ENCODE results near the gene TMBIM4. TPM values are rescaled to one million over a fixed set of nuclear protein-coding genes. Genes with fewer than 3 reads are reported as not detected.

TMBIM4 gene
- total RNA-seq, 1 experiment from 2014 or later, result 51.1 TPM

DNA sequence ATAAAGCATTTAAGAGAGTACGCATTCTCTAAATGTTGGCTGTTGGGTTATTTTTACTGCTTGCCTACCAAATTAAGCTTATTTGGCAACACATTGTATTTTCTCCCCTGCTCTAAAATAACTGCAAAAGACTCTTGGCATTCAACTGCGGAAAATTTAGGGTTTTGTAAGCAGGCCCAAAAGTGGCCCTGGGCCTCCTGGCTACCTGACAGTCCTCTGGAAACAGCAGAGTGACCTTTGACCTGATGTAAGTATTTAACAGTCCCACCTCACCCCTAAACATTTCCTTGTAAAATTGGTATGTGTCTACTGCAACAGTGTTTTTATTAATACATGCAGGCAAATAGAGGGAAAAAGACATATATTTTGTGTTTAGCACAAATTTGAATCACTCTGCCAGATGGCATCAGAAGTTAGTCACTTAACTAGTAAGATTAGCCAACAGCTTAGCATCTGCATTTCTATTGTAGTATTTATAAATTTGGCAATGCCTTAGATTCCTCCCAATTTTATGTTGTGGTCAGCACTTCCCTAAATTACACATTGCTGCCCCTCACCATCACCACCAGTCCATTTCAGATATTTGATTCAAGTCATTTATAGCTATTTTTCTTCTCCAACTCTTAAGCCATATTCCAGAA lies 50.4 kb downstream of the TMBIM4 start:
- TF ChIP-seq POLR2AphosphoS5 (IDR thresholded peaks at IDR 0.05; ENCODE audit: low read depth, low read length), result 0 out of 2 replicates have a peak, but pooled peaks have one; percentile 9
- TF ChIP-seq, protein P1, sequence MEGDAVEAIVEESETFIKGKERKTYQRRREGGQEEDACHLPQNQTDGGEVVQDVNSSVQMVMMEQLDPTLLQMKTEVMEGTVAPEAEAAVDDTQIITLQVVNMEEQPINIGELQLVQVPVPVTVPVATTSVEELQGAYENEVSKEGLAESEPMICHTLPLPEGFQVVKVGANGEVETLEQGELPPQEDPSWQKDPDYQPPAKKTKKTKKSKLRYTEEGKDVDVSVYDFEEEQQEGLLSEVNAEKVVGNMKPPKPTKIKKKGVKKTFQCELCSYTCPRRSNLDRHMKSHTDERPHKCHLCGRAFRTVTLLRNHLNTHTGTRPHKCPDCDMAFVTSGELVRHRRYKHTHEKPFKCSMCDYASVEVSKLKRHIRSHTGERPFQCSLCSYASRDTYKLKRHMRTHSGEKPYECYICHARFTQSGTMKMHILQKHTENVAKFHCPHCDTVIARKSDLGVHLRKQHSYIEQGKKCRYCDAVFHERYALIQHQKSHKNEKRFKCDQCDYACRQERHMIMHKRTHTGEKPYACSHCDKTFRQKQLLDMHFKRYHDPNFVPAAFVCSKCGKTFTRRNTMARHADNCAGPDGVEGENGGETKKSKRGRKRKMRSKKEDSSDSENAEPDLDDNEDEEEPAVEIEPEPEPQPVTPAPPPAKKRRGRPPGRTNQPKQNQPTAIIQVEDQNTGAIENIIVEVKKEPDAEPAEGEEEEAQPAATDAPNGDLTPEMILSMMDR (IDR thresholded peaks at IDR 0.05 in 2 of 3, conservative IDR thresholded peaks at IDR 0.05 in 1 of 3; ENCODE audit: borderline replicate concordance in 1 of 3, insufficient read depth in 1 of 3, low read depth in 2 of 3, low read length in 2 of 3), result no peak
- TF ChIP-seq, protein P2, sequence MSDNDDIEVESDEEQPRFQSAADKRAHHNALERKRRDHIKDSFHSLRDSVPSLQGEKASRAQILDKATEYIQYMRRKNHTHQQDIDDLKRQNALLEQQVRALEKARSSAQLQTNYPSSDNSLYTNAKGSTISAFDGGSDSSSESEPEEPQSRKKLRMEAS (IDR thresholded peaks at IDR 0.05), result no peak
- H3K79me2 ChIP-seq (ENCODE audit: insufficient read depth, low read length), result peaks cover 3% of the 10 kb centered on the region; the same call in 1 of the 2 replicates
- H3K27ac ChIP-seq (ENCODE audit: low read depth, low read length), result no peak overlapping the region
- H3K4me3 ChIP-seq (replicated peaks in 1 of 2; ENCODE audit: low read depth in 1 of 2, low read length in 2 of 2), result no peak overlapping the region
- peaks cover 16 to 23% of the 10 kb centered on the region in 2 experiments for H3K36me3 ChIP-seq (ENCODE audit: control insufficient read depth in 1 of 2, insufficient read depth in 2 of 2, low read length in 2 of 2)
- RAD21 ChIA-PET (ENCODE audit: low non-redundant PET in 1 of 2, low total read pairs in 2 of 2, uncharacterized antibody in 2 of 2, unreplicated experiment in 2 of 2), result no interaction called here
- intact Hi-C loops (cut with micrococcal nuclease), result no loop called here
- H3K9ac ChIP-seq (ENCODE audit: low read length), result no peak overlapping the region
- no TSS peak for BruUV-seq (replicated peaks)
- no peak overlapping the region for H3K4me2 ChIP-seq (ENCODE audit: low read length)
- no peak for DNase-seq (ENCODE audit: low read depth, low spot score)
- no peaks in the 10 kb centered on the region for H3K4me1 ChIP-seq (ENCODE audit: control insufficient read depth in 1 of 2, insufficient read depth in 2 of 2, low read length in 2 of 2)
- no peaks in the 10 kb centered on the region for H3K27me3 ChIP-seq (ENCODE audit: insufficient read depth, low read length)
- H4K20me1 ChIP-seq (ENCODE audit: insufficient read depth), result 0 out of 2 replicates have a peak, but pooled peaks cover 4% of the 10 kb centered on the region
- H2AFZ ChIP-seq (ENCODE audit: low read depth, low read length, poor library complexity, severe bottlenecking), result no peak overlapping the region
- no peaks in the 10 kb centered on the region for H3K9me3 ChIP-seq (ENCODE audit: control insufficient read depth in 1 of 2, insufficient read depth in 1 of 2, low read depth in 1 of 2, low read length in 2 of 2)
- H3K9me2 ChIP-seq (ENCODE audit: insufficient read depth), result no peaks in the 10 kb centered on the region
- no peak for ATAC-seq
- CTCF ChIA-PET, result no interaction called here
- POLR2A ChIA-PET, result interaction anchor here (3.5 kb wide), 1 partner anchor 11 kb away, joined by 13 read pairs; the partner anchor contains the start of gene LLPH

DNA sequence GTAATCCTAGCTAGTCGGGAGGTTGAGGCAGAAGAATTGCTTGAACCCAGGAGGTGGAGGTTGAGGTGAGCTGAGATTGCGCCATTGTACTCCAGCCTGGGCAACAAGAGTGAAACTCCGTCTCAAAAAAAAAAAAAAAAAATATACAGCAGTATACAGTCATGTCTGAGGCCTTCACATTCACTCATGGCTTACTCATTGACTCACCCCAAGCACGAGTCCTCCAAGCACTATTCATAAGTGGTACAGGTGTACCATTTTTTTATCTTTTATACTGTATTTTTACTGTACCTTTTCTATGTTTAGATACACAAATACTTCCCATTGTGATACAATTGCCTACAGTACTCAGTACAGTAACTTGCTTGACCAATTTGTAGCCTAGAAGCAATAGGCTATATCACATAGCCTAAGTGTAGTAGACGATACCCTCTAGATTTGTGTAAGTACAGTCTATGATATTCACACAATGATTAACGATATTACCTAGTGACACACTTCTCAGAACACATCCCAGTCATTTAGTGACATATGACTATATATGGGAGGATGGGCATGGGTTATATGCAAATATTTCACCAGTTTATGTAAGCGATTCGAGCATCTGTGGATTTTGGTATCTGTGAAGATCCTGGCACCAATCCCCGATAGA lies 51.4 kb downstream of the TMBIM4 start:
- H3K27ac ChIP-seq (ENCODE audit: low read depth, low read length), result no peak overlapping the region
- no peaks in the 10 kb centered on the region for H3K79me2 ChIP-seq (ENCODE audit: insufficient read depth, low read length)
- no peaks in the 10 kb centered on the region for H3K9me3 ChIP-seq (ENCODE audit: control insufficient read depth in 1 of 2, insufficient read depth in 1 of 2, low read depth in 1 of 2, low read length in 2 of 2)
- H3K4me3 ChIP-seq (replicated peaks in 1 of 2; ENCODE audit: low read depth in 1 of 2, low read length in 2 of 2), result no peak overlapping the region
- ATAC-seq, result no peak
- no peaks in the 10 kb centered on the region for H3K4me1 ChIP-seq (ENCODE audit: control insufficient read depth in 1 of 2, insufficient read depth in 2 of 2, low read length in 2 of 2)
- peaks cover 8 to 16% of the 10 kb centered on the region in 2 experiments for H3K36me3 ChIP-seq (ENCODE audit: control insufficient read depth in 1 of 2, insufficient read depth in 2 of 2, low read length in 2 of 2)
- no peak overlapping the region for H2AFZ ChIP-seq (ENCODE audit: low read depth, low read length, poor library complexity, severe bottlenecking)
- no peak overlapping the region for H3K4me2 ChIP-seq (ENCODE audit: low read length)
- H3K27me3 ChIP-seq (ENCODE audit: insufficient read depth, low read length), result no peaks in the 10 kb centered on the region
- DNase-seq (ENCODE audit: low read depth, low spot score), result no peak
- H4K20me1 ChIP-seq (ENCODE audit: insufficient read depth), result 0 out of 2 replicates have a peak, but pooled peaks cover 4% of the 10 kb centered on the region
- CTCF ChIA-PET, result interaction anchor here (2.7 kb wide), 1 partner anchor 11 kb away, joined by 11 read pairs; no protein-coding TSS in a partner anchor
- POLR2A ChIA-PET, result interaction anchor here (0.7 to 3.5 kb wide), 2 partner anchors 12 kb away, joined by 3 to 13 read pairs; partner anchors contain the start of gene LLPH
- no peak overlapping the region for H3K9ac ChIP-seq (ENCODE audit: low read length)
- RAD21 ChIA-PET (ENCODE audit: low non-redundant PET in 1 of 2, low total read pairs in 2 of 2, uncharacterized antibody in 2 of 2, unreplicated experiment in 2 of 2), result no interaction called here
- BruUV-seq (replicated peaks), result no TSS peak
- no peaks in the 10 kb centered on the region for H3K9me2 ChIP-seq (ENCODE audit: insufficient read depth)
- intact Hi-C loops (cut with micrococcal nuclease), result no loop called here
- TF ChIP-seq EZH2 (IDR thresholded peaks at IDR 0.05), result no peak
- TF ChIP-seq, protein P3, sequence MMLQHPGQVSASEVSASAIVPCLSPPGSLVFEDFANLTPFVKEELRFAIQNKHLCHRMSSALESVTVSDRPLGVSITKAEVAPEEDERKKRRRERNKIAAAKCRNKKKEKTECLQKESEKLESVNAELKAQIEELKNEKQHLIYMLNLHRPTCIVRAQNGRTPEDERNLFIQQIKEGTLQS (IDR thresholded peaks at IDR 0.05), result no peak
- no peak for TF ChIP-seq SIN3A (IDR thresholded peaks at IDR 0.05; ENCODE audit: low read depth)
- TF ChIP-seq, protein P2 (IDR thresholded peaks at IDR 0.05), result no peak
- no peak for TF ChIP-seq YY1 (IDR thresholded peaks at IDR 0.05; ENCODE audit: extremely low read depth, insufficient replicate concordance, low read depth, low read length)
- no peak for TF ChIP-seq RAD21 (IDR thresholded peaks at IDR 0.05; ENCODE audit: low read depth)
- TF ChIP-seq EGR1 (IDR thresholded peaks at IDR 0.05; ENCODE audit: low read depth), result no peak
- TF ChIP-seq CBX3 (IDR thresholded peaks at IDR 0.05; ENCODE audit: low read depth), result no peak
- no peak for TF ChIP-seq TCF7L2 (IDR thresholded peaks at IDR 0.05; ENCODE audit: borderline replicate concordance, extremely low read depth, insufficient read depth, insufficient read length)
- TF ChIP-seq CEBPB (IDR thresholded peaks at IDR 0.05; ENCODE audit: low read depth), result no peak
